ENCODE measurements around the gene PIGW.

GRCh38 chr17:36495076-36495578 is 39.7 kb upstream of the PIGW start:
- no peak for TF ChIP-seq CTCF (conservative IDR thresholded peaks at IDR 0.05; ENCODE audit: low read depth in 2 of 2)
- TF ChIP-seq POLR2AphosphoS5 (IDR thresholded peaks at IDR 0.05; ENCODE audit: low read depth), result no peak
